Skeletal muscle tissue (tissue), 5 donors: ENCODE results near the gene GPR21. TPM values are rescaled to one million over a fixed set of nuclear protein-coding genes. Genes with fewer than 3 reads are reported as not detected.
A peak's percentile ranks its signal among the peaks of the same experiment; 100 is the strongest.

Source experiments
- H3K27ac ChIP-seq: one replicate; pipeline ENCODE4 v1.7.0; 2013; ENCODE audit warnings: mild to moderate bottlenecking, low read depth, low read length, inconsistent platforms
- H3K27me3 ChIP-seq, 3 donors: one replicate each; pipeline ENCODE4 v1.7.0; 2013; ENCODE audit warnings: low read length in 3 of 3; ENCODE audit not compliant: control insufficient read depth in 3 of 3, insufficient read depth in 3 of 3
- H3K36me3 ChIP-seq, 3 donors: one replicate each; pipeline ENCODE4 v1.7.0; 2013; ENCODE audit warnings: low read length in 3 of 3; ENCODE audit not compliant: control insufficient read depth in 3 of 3, insufficient read depth in 3 of 3
- H3K4me1 ChIP-seq, 3 donors: one replicate each; pipeline ENCODE4 v1.7.0; 2013; ENCODE audit warnings: low read length in 3 of 3, mild to moderate bottlenecking in 3 of 3; ENCODE audit not compliant: control insufficient read depth in 3 of 3, insufficient read depth in 3 of 3
- H3K4me3 ChIP-seq, 3 donors: one replicate each; pipeline ENCODE4 v1.7.0; 2013; ENCODE audit warnings: low read length in 3 of 3
- H3K9ac ChIP-seq, 3 donors: one replicate each; pipeline ENCODE4 v1.7.0; 2013; ENCODE audit warnings: low read length in 3 of 3, mild to moderate bottlenecking in 3 of 3, moderate library complexity in 2 of 3, low read depth in 1 of 3
- H3K9me3 ChIP-seq, 3 donors: one replicate each; pipeline ENCODE4 v1.7.0; 2013; ENCODE audit warnings: low read length in 3 of 3; ENCODE audit not compliant: control insufficient read depth in 3 of 3
- small RNA-seq: library from RNA; depleted of rRNA; stranded (forward); fragments of <200 nt; gene quantifications from one replicate; pipeline ENCODE3, GENCODE V24; 2014
- total RNA-seq: library from RNA; depleted of rRNA; stranded (reverse); fragments of >200 nt; gene quantifications from one replicate; pipeline ENCODE4 v1.2.3, GENCODE V29; 2014
- donor health status: Osteomylitis.

GPR21 gene
- total RNA-seq, 1 donor from 2014 or later, result 3.1 TPM

GRCh38 chr9:123073441-123073840 is 40.0 kb downstream of the GPR21 start:
- no peaks in the 10 kb centered on the region for H3K27me3 ChIP-seq
- H3K27ac ChIP-seq, result peak overlapping the region; percentile 46
- H3K9me3 ChIP-seq, result no peaks in the 10 kb centered on the region
- no peak overlapping the region for H3K4me3 ChIP-seq
- peaks cover 6 to 30% (median 19%) of the 10 kb centered on the region in 3 donors for H3K36me3 ChIP-seq
- no peak overlapping the region for H3K9ac ChIP-seq
- H3K4me1 ChIP-seq, result peaks cover 0 to 5% (median 0%) of the 10 kb centered on the region in 3 donors

GRCh38 chr9:123073991-123074422 is 40.5 kb downstream of the GPR21 start:
- no peak overlapping the region for H3K9ac ChIP-seq
- no peaks in the 10 kb centered on the region for H3K27me3 ChIP-seq
- H3K27ac ChIP-seq, result peak overlapping the region; percentile 46
- peaks cover 6 to 34% (median 22%) of the 10 kb centered on the region in 3 donors for H3K36me3 ChIP-seq
- H3K9me3 ChIP-seq, result no peaks in the 10 kb centered on the region
- H3K4me1 ChIP-seq, result peaks cover 0 to 5% (median 0%) of the 10 kb centered on the region in 3 donors
- H3K4me3 ChIP-seq, result no peak overlapping the region

DNA sequence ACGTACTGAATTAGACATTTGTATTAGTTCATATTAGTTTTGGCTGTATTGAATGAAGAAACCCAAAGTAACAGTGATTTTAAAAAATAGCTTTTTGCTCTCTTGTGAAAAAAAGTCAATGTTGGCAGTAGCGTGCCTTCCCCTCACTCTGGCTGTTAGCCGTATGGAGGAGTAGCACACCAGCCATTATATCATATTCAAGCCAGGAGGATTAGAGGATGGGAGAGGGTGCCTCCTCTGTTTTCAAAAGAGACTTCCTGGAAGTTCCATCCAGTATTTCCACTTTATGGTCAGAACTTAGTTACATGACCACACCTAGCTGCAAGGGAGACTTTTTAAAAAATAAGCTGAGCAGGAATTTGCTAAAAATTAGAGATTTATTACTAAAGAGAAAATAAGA is 41.2 kb downstream of the GPR21 start:
- no peak overlapping the region for H3K4me3 ChIP-seq
- peaks cover 0 to 5% (median 0%) of the 10 kb centered on the region in 3 donors for H3K4me1 ChIP-seq
- peaks cover 6 to 37% (median 24%) of the 10 kb centered on the region in 3 donors for H3K36me3 ChIP-seq
- no peaks in the 10 kb centered on the region for H3K27me3 ChIP-seq
- H3K27ac ChIP-seq, result no peak overlapping the region
- no peaks in the 10 kb centered on the region for H3K9me3 ChIP-seq
- no peak overlapping the region for H3K9ac ChIP-seq

- Histone ChIP-seq H3K27ac (no peak overlapping the region), H3K4me3 (no peak overlapping the region), H3K9me3 (no peaks in the 10 kb centered on the region), H3K4me1 (no peaks in the 10 kb centered on the region), H3K36me3 (peaks cover 4 to 61% (median 45%) of the 10 kb centered on the region in 3 donors), H3K9ac (no peak overlapping the region), H3K27me3 (no peaks in the 10 kb centered on the region)
Measured at GRCh38 chr9:123080444-123080843, 47.0 kb downstream of the GPR21 start.

- Histone ChIP-seq H3K27ac (no peak overlapping the region), H3K4me3 (no peak overlapping the region), H3K9me3 (no peaks in the 10 kb centered on the region), H3K36me3 (peaks cover 0 to 55% (median 47%) of the 10 kb centered on the region in 3 donors), H3K9ac (no peak overlapping the region), H3K27me3 (no peaks in the 10 kb centered on the region), H3K4me1 (no peaks in the 10 kb centered on the region)
Measured at GRCh38 chr9:123081824-123082223, 48.4 kb downstream of the GPR21 start.

DNA sequence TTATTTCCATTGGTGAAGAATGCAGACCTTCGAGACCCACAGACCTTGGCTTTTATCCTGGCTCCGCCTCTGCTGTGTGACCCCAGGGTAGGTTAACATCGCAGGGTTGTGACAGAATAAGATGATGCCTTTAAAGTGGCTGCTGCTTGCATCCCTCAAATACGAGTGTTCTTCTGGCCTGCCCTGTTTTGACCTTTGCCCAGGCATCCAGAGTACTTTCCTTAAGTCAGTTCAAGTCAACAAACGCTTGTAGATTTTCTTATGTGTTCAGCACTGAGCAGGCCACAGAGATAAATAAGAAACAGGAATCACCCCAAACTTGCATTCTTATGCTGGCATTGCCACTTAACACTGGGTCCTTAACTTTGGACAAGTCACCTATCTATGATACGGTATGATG is 50.2 kb downstream of the GPR21 start:
- H3K4me1 ChIP-seq, result peaks cover 0 to 2% (median 0%) of the 10 kb centered on the region in 3 donors
- no peak overlapping the region for H3K9ac ChIP-seq
- peaks cover 0 to 43% (median 40%) of the 10 kb centered on the region in 3 donors for H3K36me3 ChIP-seq
- no peaks in the 10 kb centered on the region for H3K9me3 ChIP-seq
- no peaks in the 10 kb centered on the region for H3K27me3 ChIP-seq
- no peak overlapping the region for H3K4me3 ChIP-seq
- no peak overlapping the region for H3K27ac ChIP-seq

DNA sequence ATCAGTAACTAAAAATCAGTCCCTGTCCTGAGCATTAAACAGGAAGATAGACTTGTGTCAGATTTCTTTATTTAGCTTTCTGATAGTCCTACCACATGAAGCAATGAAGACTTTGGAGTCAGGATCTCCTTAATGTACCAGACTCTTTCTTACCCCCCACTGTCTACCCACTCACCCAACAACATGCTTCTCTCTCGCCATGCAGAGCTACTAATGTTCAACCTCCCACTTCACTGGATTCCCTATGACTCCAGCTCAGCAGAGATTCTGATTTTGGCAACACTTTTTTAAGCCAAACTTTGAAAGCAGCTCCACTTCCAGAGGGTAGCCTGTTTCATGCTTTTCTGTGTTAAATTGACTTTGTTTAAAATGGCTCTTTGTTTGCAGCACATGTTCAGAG is 50.8 kb downstream of the GPR21 start:
- H3K9ac ChIP-seq, result no peak overlapping the region
- no peak overlapping the region for H3K4me3 ChIP-seq
- H3K9me3 ChIP-seq, result no peaks in the 10 kb centered on the region
- H3K36me3 ChIP-seq, result peaks cover 0 to 40% (median 39%) of the 10 kb centered on the region in 3 donors
- H3K4me1 ChIP-seq, result peaks cover 0 to 2% (median 0%) of the 10 kb centered on the region in 3 donors
- H3K27me3 ChIP-seq, result no peaks in the 10 kb centered on the region
- no peak overlapping the region for H3K27ac ChIP-seq

Small RNA genes within 50 kb of the gene (small RNA-seq; reads per million reads assigned to genes)
- not detected for gene GPR21

Other genes with a start within 250 kb of the GPR21 start
- not detected for gene OR5C1, start 244.7 kb upstream of the GPR21 start, total RNA-seq
- not detected for gene OR1K1, start 233.5 kb upstream of the GPR21 start, total RNA-seq
- gene PDCL, start 205.1 kb upstream of the GPR21 start, total RNA-seq, result 23.5 TPM
- 35.5 TPM for gene RC3H2, start 128.3 kb upstream of the GPR21 start, total RNA-seq
- gene ZBTB6, start 120.3 kb upstream of the GPR21 start, total RNA-seq, result 20.4 TPM
- 3.7 TPM for gene ZBTB26, start 102.2 kb upstream of the GPR21 start, total RNA-seq
- 55.8 TPM for gene RABGAP1, start 92.6 kb upstream of the GPR21 start, total RNA-seq
- 4.2 TPM for gene STRBP, start 234.9 kb downstream of the GPR21 start, total RNA-seq